HepG2 (cell line): ENCODE data around the gene ECSCR. TPM values are rescaled to one million over a fixed set of nuclear protein-coding genes. Genes with fewer than 3 reads are reported as not detected.

Experiments used
- CREM ChIP-seq, 2 experiments: sonication (generic) in 1 of 2; formaldehyde crosslinking in 1 of 2; IDR thresholded peaks; 2 replicates each; pipeline versions ENCODE4 v1.4.0 to v1.6.1; 2016 to 2020; ENCODE audit warnings: antibody characterized with exemption in 1 of 2, mild to moderate bottlenecking in 1 of 2, missing genetic modification reagents in 1 of 2
- E2F2 ChIP-seq: sonication (generic); formaldehyde crosslinking; IDR thresholded peaks from 2 replicates; pipeline ENCODE4 v1.4.0; 2020; ENCODE audit warnings: missing genetic modification reagents, borderline replicate concordance
- KDM2A ChIP-seq: sonication (generic); formaldehyde crosslinking; IDR thresholded peaks from 2 replicates; pipeline ENCODE4 v1.4.0; 2020; ENCODE audit warnings: low read depth, missing genetic modification reagents, borderline replicate concordance
- MAFG ChIP-seq: sonication (generic); formaldehyde crosslinking; IDR thresholded peaks from 2 replicates; pipeline ENCODE4 v1.5.1; 2020; ENCODE audit warnings: mild to moderate bottlenecking, missing genetic modification reagents
- MAZ ChIP-seq, 2 experiments: sonication (generic) in 1 of 2; formaldehyde crosslinking in 1 of 2; IDR thresholded peaks; 2 replicates each; pipeline versions ENCODE4 v1.5.0 to v1.6.1; 2012 to 2020; ENCODE audit warnings: low read depth in 2 of 2, mild to moderate bottlenecking in 2 of 2, borderline replicate concordance in 1 of 2, improper control_type of control experiment in 1 of 2, low read length in 1 of 2, missing genetic modification reagents in 1 of 2, moderate library complexity in 1 of 2
- MXD3 ChIP-seq: IDR thresholded peaks from 2 replicates; pipeline ENCODE4 v1.6.1; 2016; ENCODE audit warnings: mild to moderate bottlenecking, missing biosample characterization, missing genetic modification reagents
- NFIB ChIP-seq: sonication (generic); formaldehyde crosslinking; IDR thresholded peaks from 2 replicates; pipeline ENCODE4 v1.9.0; 2021; ENCODE audit warnings: missing genetic modification reagents, mild to moderate bottlenecking, borderline replicate concordance
- POLR2AphosphoS2 ChIP-seq: IDR thresholded peaks from 2 replicates; pipeline ENCODE4 v1.6.1; 2011; ENCODE audit warnings: low read depth, low read length, improper control_type of control experiment
- SETDB1 ChIP-seq: sonication (generic); formaldehyde crosslinking; IDR thresholded peaks from 2 replicates; pipeline ENCODE4 v1.5.1; 2020; ENCODE audit warnings: missing genetic modification reagents, mild to moderate bottlenecking, borderline replicate concordance
- SOX6 ChIP-seq, 2 experiments: fragments of 450-650 bp in 1 of 2; sonication (generic) in 1 of 2; formaldehyde crosslinking in 1 of 2; IDR thresholded peaks; 2 replicates each; pipeline versions ENCODE4 v1.4.0 to v1.6.1; 2017 to 2020; ENCODE audit warnings: antibody characterized with exemption in 1 of 2, mild to moderate bottlenecking in 1 of 2, missing genetic modification reagents in 1 of 2
- TFE3 ChIP-seq: IDR thresholded peaks from 2 replicates; pipeline ENCODE4 v1.6.1; 2016
- ZFP1 ChIP-seq: IDR thresholded peaks from 2 replicates; pipeline ENCODE4 v1.6.1; 2016
- ZNF232 ChIP-seq: sonication (generic); formaldehyde crosslinking; IDR thresholded peaks from 2 replicates; pipeline ENCODE4 v1.4.0; 2020; ENCODE audit warnings: missing genetic modification reagents, borderline replicate concordance
- ZNF235 ChIP-seq: sonication (generic); formaldehyde crosslinking; IDR thresholded peaks from 2 replicates; pipeline ENCODE4 v1.8.1; 2023; ENCODE audit warnings: mild to moderate bottlenecking, missing genetic modification reagents, borderline replicate concordance
- ZNF430 ChIP-seq: sonication (generic); formaldehyde crosslinking; IDR thresholded peaks from 2 replicates; pipeline ENCODE4 v1.9.0; 2021; ENCODE audit warnings: mild to moderate bottlenecking, missing genetic modification reagents
- ZNF557 ChIP-seq: sonication (generic); formaldehyde crosslinking; IDR thresholded peaks from 2 replicates; pipeline ENCODE4 v1.4.0; 2020; ENCODE audit warnings: missing genetic modification reagents
- ZNF605 ChIP-seq: sonication (generic); formaldehyde crosslinking; IDR thresholded peaks from 2 replicates; pipeline ENCODE4 v1.8.0; 2022; ENCODE audit warnings: mild to moderate bottlenecking, missing genetic modification reagents
- ZNF850 ChIP-seq: sonication (generic); formaldehyde crosslinking; conservative IDR thresholded peaks from 2 replicates; pipeline ENCODE4 v1.9.0; 2021; ENCODE audit warnings: mild to moderate bottlenecking, missing genetic modification reagents
- ZSCAN25 ChIP-seq: sonication (generic); formaldehyde crosslinking; IDR thresholded peaks from 2 replicates; pipeline ENCODE4 v1.8.0; 2022; ENCODE audit warnings: mild to moderate bottlenecking, missing genetic modification reagents
- polyA plus RNA-seq, 8 experiments: library from polyadenylated mRNA; depleted of rRNA in 3 of 8; stranded (reverse) in 7 of 8; unstranded in 1 of 8; fragments of >200 nt; fragmentation: Illumina TruSeq in 4 of 8; extraction: Trizol in 4 of 8; gene quantifications; 2 replicates each; pipeline versions ENCODE4 v1.2.1 to v1.2.3, GENCODE V29; 2011 to 2016; ENCODE audit warnings: low read depth in 4 of 8, missing spikeins in 1 of 8, mixed read lengths in 1 of 8; ENCODE audit not compliant: insufficient read depth in 1 of 8
- total RNA-seq, 5 experiments: library from RNA; depleted of rRNA; stranded (reverse); fragments of >200 nt; fragmentation: Illumina TruSeq; extraction: Trizol; gene quantifications; 2 replicates each; pipeline ENCODE4 v1.2.3, GENCODE V29; 2016; ENCODE audit warnings: low read depth in 1 of 5
- TF ChIP-seq, protein P1 (sequence below): sonication (generic); formaldehyde crosslinking; conservative IDR thresholded peaks from 2 replicates; pipeline ENCODE4 v1.4.0; 2020; ENCODE audit warnings: mild to moderate bottlenecking, missing genetic modification reagents, moderate library complexity
- TF ChIP-seq, protein P2 (sequence below): sonication (generic); formaldehyde crosslinking; IDR thresholded peaks from 2 replicates; pipeline ENCODE4 v1.8.0; 2022; ENCODE audit warnings: mild to moderate bottlenecking, missing genetic modification reagents, moderate library complexity

ECSCR gene
- total and polyA plus RNA-seq, 2 of the 13 experiments (the other 11 are each of a cell fraction or from before 2014, with no cell fraction given) = 0.18 TPM; not detected in 1

DNA sequence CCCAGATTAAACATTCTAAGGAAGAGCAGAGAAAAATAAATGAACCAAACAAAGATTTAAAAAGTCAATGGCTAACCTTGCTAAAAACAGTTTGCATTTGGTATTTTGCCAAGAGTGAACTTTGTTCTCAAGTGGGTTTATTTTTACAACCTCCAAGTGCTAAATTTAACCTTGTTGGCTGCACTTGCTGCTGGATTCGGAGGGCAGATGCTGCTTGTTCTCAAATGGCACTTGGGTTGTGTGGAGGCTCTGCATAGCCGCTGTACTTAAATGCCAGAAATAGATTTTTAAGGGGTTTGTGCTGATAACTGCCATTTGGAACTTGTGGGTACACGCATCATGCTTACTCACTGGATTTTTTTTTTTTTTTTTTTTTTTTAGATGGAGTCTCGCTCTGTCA, 45.3 kb downstream of the ECSCR start (continued):
- TF ChIP-seq TFE3 (CRISPR knock-in tag) (no peak), MAFG (CRISPR knock-in tag) (no peak), ZNF232 (no peak), E2F2 (no peak), ZNF605 (no peak), ZNF850 (no peak), MXD3 (no peak), POLR2AphosphoS2 (no peak), ZSCAN25 (CRISPR knock-in tag) (no peak), ZNF430 (no peak), ZFP1 (CRISPR knock-in tag) (no peak), CREM (IDR thresholded peaks at IDR 0.05) (no peak), CREM (CRISPR knock-in tag; IDR thresholded peaks at IDR 0.05) (no peak), ZNF235 (CRISPR knock-in tag) (no peak), NFIB (CRISPR knock-in tag) (no peak), ZNF557 (no peak), SETDB1 (CRISPR knock-in tag) (no peak), MAZ (IDR thresholded peaks at IDR 0.05; ENCODE audit: borderline replicate concordance, low read depth, low read length) (no peak), MAZ (CRISPR knock-in tag; IDR thresholded peaks at IDR 0.05; ENCODE audit: low read depth) (no peak), KDM2A (CRISPR knock-in tag) (no peak), SOX6 (IDR thresholded peaks at IDR 0.05) (no peak), SOX6 (CRISPR knock-in tag; IDR thresholded peaks at IDR 0.05) (0 out of 2 replicates have a peak, but pooled peaks have one; percentile 23)
- TF ChIP-seq, protein P1, sequence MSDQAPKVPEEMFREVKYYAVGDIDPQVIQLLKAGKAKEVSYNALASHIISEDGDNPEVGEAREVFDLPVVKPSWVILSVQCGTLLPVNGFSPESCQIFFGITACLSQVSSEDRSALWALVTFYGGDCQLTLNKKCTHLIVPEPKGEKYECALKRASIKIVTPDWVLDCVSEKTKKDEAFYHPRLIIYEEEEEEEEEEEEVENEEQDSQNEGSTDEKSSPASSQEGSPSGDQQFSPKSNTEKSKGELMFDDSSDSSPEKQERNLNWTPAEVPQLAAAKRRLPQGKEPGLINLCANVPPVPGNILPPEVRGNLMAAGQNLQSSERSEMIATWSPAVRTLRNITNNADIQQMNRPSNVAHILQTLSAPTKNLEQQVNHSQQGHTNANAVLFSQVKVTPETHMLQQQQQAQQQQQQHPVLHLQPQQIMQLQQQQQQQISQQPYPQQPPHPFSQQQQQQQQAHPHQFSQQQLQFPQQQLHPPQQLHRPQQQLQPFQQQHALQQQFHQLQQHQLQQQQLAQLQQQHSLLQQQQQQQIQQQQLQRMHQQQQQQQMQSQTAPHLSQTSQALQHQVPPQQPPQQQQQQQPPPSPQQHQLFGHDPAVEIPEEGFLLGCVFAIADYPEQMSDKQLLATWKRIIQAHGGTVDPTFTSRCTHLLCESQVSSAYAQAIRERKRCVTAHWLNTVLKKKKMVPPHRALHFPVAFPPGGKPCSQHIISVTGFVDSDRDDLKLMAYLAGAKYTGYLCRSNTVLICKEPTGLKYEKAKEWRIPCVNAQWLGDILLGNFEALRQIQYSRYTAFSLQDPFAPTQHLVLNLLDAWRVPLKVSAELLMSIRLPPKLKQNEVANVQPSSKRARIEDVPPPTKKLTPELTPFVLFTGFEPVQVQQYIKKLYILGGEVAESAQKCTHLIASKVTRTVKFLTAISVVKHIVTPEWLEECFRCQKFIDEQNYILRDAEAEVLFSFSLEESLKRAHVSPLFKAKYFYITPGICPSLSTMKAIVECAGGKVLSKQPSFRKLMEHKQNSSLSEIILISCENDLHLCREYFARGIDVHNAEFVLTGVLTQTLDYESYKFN = 0 out of 2 replicates have a peak, but pooled peaks have one; percentile 44
- TF ChIP-seq, protein P2, sequence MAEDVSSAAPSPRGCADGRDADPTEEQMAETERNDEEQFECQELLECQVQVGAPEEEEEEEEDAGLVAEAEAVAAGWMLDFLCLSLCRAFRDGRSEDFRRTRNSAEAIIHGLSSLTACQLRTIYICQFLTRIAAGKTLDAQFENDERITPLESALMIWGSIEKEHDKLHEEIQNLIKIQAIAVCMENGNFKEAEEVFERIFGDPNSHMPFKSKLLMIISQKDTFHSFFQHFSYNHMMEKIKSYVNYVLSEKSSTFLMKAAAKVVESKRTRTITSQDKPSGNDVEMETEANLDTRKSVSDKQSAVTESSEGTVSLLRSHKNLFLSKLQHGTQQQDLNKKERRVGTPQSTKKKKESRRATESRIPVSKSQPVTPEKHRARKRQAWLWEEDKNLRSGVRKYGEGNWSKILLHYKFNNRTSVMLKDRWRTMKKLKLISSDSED (CRISPR knock-in tag) = no peak
